Neural cell (in vitro differentiated cells): ENCODE data around the gene SERTAD3. TPM values are rescaled to one million over a fixed set of nuclear protein-coding genes. Genes with fewer than 3 reads are reported as not detected.

Experiments used
- H2AFZ ChIP-seq: fragments of 200-600, 300-800 bp; sonication (generic), shearing (Covaris generic); 2 replicates; pipeline ENCODE4 v1.6.0; 2014; ENCODE audit warnings: low read depth, mild to moderate bottlenecking, antibody characterized with exemption, low read length, moderate library complexity
- H3F3A ChIP-seq: fragments of 200-600 bp; shearing (Covaris generic); 2 replicates; pipeline ENCODE4 v1.6.1; 2016; ENCODE audit warnings: mild to moderate bottlenecking, moderate library complexity, mixed read lengths, antibody characterized with exemption, low read length; ENCODE audit not compliant: insufficient read depth, poor library complexity, severe bottlenecking
- H3K27ac ChIP-seq: fragments of 200-600, 300-800 bp; sonication (generic), shearing (Covaris generic); 2 replicates; pipeline ENCODE4 v1.5.1; 2014; ENCODE audit warnings: mild to moderate bottlenecking, low read length, moderate library complexity
- H3K27me3 ChIP-seq: fragments of 300-800, 200-600 bp; sonication (generic), shearing (Covaris generic); 2 replicates; pipeline ENCODE4 v1.6.0; 2014; ENCODE audit warnings: mild to moderate bottlenecking, low read depth, low read length, moderate library complexity; ENCODE audit not compliant: insufficient read depth
- H3K36me3 ChIP-seq: fragments of 300-800, 200-600 bp; sonication (generic), shearing (Covaris generic); 2 replicates; pipeline ENCODE4 v1.5.1; 2014; ENCODE audit warnings: mild to moderate bottlenecking, antibody characterized with exemption, low read length, moderate library complexity; ENCODE audit not compliant: insufficient read depth
- H3K4me2 ChIP-seq: fragments of 300-800, 200-600 bp; sonication (generic), shearing (Covaris generic); 2 replicates; pipeline ENCODE4 v1.6.0; 2014; ENCODE audit warnings: mild to moderate bottlenecking, low read length
- H3K4me3 ChIP-seq: fragments of 300-800, 200-600 bp; sonication (generic), shearing (Covaris generic); 2 replicates; pipeline ENCODE4 v1.5.1; 2014; ENCODE audit warnings: mild to moderate bottlenecking, low read length, moderate library complexity
- H3K79me2 ChIP-seq: fragments of 200-600 bp; shearing (Covaris generic); replicated peaks from 2 replicates; pipeline ENCODE4 v1.6.0; 2014; ENCODE audit warnings: mild to moderate bottlenecking, low read length, moderate library complexity; ENCODE audit not compliant: insufficient read depth
- H3K9ac ChIP-seq: fragments of 300-800, 200-600 bp; sonication (generic), shearing (Covaris generic); 2 replicates; pipeline ENCODE4 v1.6.1; 2016; ENCODE audit warnings: mild to moderate bottlenecking, low read length, mixed read lengths
- H3K9me2 ChIP-seq: fragments of 200-600 bp; shearing (Covaris generic); 2 replicates; pipeline ENCODE4 v1.6.1; 2016; ENCODE audit warnings: mild to moderate bottlenecking, low read length, mixed read lengths; ENCODE audit not compliant: insufficient read depth
- H3K9me3 ChIP-seq: fragments of 200-600, 300-800 bp; sonication (generic), shearing (Covaris generic); 2 replicates; pipeline ENCODE4 v1.6.1; 2016; ENCODE audit warnings: mild to moderate bottlenecking, mixed run types, low read length, moderate library complexity, mixed read lengths
- H4K20me1 ChIP-seq: fragments of 200-600 bp; shearing (Covaris generic); 2 replicates; pipeline ENCODE4 v1.6.1; 2016; ENCODE audit warnings: mild to moderate bottlenecking, mixed run types; ENCODE audit not compliant: insufficient read depth
- EP300 ChIP-seq: fragments of 450-650 bp; conservative IDR thresholded peaks from 2 replicates; pipeline ENCODE4 v1.6.1; 2014; ENCODE audit warnings: antibody characterized with exemption, mild to moderate bottlenecking, moderate library complexity; ENCODE audit not compliant: poor library complexity, severe bottlenecking
- EZH2 ChIP-seq: fragments of 200-600, 300-800 bp; shearing (Covaris generic), sonication (generic); IDR thresholded peaks from 2 replicates; pipeline ENCODE4 v1.6.1; 2014; ENCODE audit warnings: antibody characterized with exemption, low read length, borderline replicate concordance, mild to moderate bottlenecking; ENCODE audit not compliant: insufficient read depth, poor library complexity, severe bottlenecking
- MXI1 ChIP-seq: fragments of 450-650 bp; conservative IDR thresholded peaks from 2 replicates; pipeline ENCODE4 v1.6.1; 2014; ENCODE audit warnings: antibody characterized with exemption, mild to moderate bottlenecking; ENCODE audit not compliant: poor library complexity, severe bottlenecking
- POLR2AphosphoS5 ChIP-seq: IDR thresholded peaks from 2 replicates; pipeline ENCODE4 v1.6.1; 2012
- RAD21 ChIP-seq: fragments of 450-650 bp; conservative IDR thresholded peaks from 2 replicates; pipeline ENCODE4 v1.6.1; 2014; ENCODE audit warnings: antibody characterized with exemption, mild to moderate bottlenecking, moderate library complexity
- SMC3 ChIP-seq: fragments of 450-650 bp; conservative IDR thresholded peaks from 2 replicates; pipeline ENCODE4 v1.6.1; 2014; ENCODE audit warnings: antibody characterized with exemption, mild to moderate bottlenecking, moderate library complexity; ENCODE audit not compliant: poor library complexity
- TAF1 ChIP-seq: IDR thresholded peaks from 2 replicates; pipeline ENCODE4 v1.6.1; 2012; ENCODE audit warnings: low read depth
- polyA plus RNA-seq: library from polyadenylated mRNA; depleted of rRNA; stranded (reverse); fragments of >200 nt; gene quantifications from 2 replicates; pipeline ENCODE4 v1.2.3, GENCODE V29; 2014
- TF ChIP-seq, protein P1 (sequence below): fragments of 450-650 bp; IDR thresholded peaks from 2 replicates; pipeline ENCODE4 v1.5.1; 2014; ENCODE audit warnings: antibody characterized with exemption, mild to moderate bottlenecking, moderate library complexity; ENCODE audit not compliant: poor library complexity, severe bottlenecking
- TF ChIP-seq, protein P2 (sequence below): IDR thresholded peaks from 2 replicates; pipeline ENCODE4 v1.6.1; 2012; ENCODE audit warnings: borderline replicate concordance

Gene SERTAD3
- polyA plus RNA-seq, 1 donor from 2014 or later = 7.6 TPM

DNA sequence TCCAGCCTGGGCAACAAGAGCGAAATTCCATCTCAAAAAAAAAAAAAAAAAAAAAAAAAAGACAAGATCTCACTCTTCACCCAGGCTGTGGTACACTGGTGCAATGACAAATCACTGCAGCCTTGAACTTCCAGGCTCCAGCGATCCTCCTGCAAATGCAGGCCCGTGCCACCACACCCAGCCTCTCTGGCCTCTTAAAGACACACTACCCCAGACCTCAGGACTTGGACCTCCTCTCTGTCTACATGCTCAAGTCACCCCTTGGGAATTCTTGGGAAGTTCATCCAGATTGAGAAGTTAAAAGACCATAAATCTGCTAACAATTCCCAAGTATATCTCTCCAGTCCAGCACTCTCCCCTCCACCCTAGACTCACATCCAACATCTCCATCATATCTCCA, 43.6 kb downstream of the SERTAD3 start:
- no peaks in the 10 kb centered on the region for H3K9me3 ChIP-seq
- no peaks in the 10 kb centered on the region for H3K79me2 ChIP-seq
- H3K27me3 ChIP-seq = peaks cover 7% of the 10 kb centered on the region
- H3K4me3 ChIP-seq = no peak overlapping the region
- no peaks in the 10 kb centered on the region for H3K36me3 ChIP-seq
- H3K9me2 ChIP-seq = no peaks in the 10 kb centered on the region
- H2AFZ ChIP-seq = no peak overlapping the region
- H3F3A ChIP-seq = no peaks in the 10 kb centered on the region
- TF ChIP-seq, protein P1, sequence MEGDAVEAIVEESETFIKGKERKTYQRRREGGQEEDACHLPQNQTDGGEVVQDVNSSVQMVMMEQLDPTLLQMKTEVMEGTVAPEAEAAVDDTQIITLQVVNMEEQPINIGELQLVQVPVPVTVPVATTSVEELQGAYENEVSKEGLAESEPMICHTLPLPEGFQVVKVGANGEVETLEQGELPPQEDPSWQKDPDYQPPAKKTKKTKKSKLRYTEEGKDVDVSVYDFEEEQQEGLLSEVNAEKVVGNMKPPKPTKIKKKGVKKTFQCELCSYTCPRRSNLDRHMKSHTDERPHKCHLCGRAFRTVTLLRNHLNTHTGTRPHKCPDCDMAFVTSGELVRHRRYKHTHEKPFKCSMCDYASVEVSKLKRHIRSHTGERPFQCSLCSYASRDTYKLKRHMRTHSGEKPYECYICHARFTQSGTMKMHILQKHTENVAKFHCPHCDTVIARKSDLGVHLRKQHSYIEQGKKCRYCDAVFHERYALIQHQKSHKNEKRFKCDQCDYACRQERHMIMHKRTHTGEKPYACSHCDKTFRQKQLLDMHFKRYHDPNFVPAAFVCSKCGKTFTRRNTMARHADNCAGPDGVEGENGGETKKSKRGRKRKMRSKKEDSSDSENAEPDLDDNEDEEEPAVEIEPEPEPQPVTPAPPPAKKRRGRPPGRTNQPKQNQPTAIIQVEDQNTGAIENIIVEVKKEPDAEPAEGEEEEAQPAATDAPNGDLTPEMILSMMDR = no peak
- H3K4me2 ChIP-seq = no peak overlapping the region
- no peaks in the 10 kb centered on the region for H4K20me1 ChIP-seq
- no peak overlapping the region for H3K9ac ChIP-seq
- no peak overlapping the region for H3K27ac ChIP-seq

DNA sequence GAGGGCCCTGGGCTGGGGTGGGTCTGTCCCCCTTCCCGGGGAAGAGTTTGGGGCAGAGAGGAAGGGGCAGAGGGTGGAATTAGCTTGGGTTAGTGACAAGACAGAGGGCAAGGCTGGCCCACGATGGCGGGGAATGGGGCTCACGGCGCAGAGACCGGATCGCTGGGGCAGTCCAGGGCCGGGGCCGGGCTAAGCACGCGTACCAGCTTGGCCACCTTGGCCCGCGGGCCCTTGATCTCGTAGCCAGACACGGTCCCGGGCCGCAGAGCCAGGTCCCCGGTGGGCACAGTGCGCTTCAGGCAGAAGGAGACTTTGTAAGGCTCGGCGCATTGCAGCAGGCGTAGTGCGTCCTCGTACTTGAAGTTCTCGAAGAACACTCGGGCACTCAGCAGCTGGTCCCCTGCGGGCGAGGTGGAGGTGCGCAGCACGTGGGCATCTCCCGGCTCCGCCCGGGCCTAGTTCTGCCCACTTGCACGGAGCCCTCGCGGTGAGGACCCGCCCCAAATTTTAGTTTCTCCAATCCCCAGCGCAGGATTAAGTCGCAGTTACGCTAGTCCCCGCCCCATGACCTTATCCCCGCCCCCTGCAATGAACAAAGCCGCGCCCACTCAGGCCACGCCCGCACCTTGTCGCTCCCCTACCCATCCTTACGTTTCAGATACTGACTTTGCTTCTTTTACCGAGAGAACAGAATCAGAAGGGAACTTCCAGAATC, 45.6 kb downstream of the SERTAD3 start:
- H3K9me3 ChIP-seq = no peaks in the 10 kb centered on the region
- TF ChIP-seq, protein P1 = no peak
- no peak for TF ChIP-seq EZH2
- no peak for TF ChIP-seq MXI1
- H3K9ac ChIP-seq = no peak overlapping the region
- H3K9me2 ChIP-seq = no peaks in the 10 kb centered on the region
- H3K4me2 ChIP-seq = no peak overlapping the region
- H3K4me3 ChIP-seq = no peak overlapping the region
- H2AFZ ChIP-seq = no peak overlapping the region
- H3K27me3 ChIP-seq = peaks cover under 1% of the 10 kb centered on the region
- no peaks in the 10 kb centered on the region for H4K20me1 ChIP-seq
- H3K36me3 ChIP-seq = no peaks in the 10 kb centered on the region
- no peak overlapping the region for H3K27ac ChIP-seq
- no peaks in the 10 kb centered on the region for H3F3A ChIP-seq
- no peaks in the 10 kb centered on the region for H3K79me2 ChIP-seq

DNA sequence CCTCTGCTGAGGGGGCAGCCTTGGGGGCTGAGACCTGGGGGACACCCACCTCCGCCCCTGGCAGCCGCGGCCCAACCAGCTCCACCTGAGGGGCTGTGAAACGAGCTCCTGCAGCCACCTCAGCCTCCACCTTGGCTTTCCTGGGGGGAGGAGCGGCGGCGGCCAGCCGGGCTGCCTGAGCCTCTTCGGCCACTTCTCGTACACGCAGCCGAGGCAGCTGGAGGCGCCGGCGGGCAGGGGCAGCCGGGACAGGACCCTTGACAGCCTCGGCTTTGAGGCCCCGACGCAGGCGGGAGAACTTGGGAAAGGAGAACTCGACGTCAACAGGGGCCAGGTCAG, 46.6 kb downstream of the SERTAD3 start:
- no peak overlapping the region for H3K4me2 ChIP-seq

More for the DNA sequence above, 46.6 kb downstream of the SERTAD3 start:
- Histone ChIP-seq H3K9me3 (no peaks in the 10 kb centered on the region), H3K79me2 (no peaks in the 10 kb centered on the region), H3K36me3 (no peaks in the 10 kb centered on the region), H3K4me3 (no peak overlapping the region), H3K9ac (no peak overlapping the region), H2AFZ (no peak overlapping the region), H4K20me1 (no peaks in the 10 kb centered on the region), H3K9me2 (no peaks in the 10 kb centered on the region), H3K27ac (no peak overlapping the region), H3F3A (no peaks in the 10 kb centered on the region), H3K27me3 (no peaks in the 10 kb centered on the region)
- TF ChIP-seq, protein P1 = no peak
- no peak for TF ChIP-seq EZH2
- no peak for TF ChIP-seq POLR2AphosphoS5
- no peak for TF ChIP-seq MXI1
- TF ChIP-seq, protein P2, sequence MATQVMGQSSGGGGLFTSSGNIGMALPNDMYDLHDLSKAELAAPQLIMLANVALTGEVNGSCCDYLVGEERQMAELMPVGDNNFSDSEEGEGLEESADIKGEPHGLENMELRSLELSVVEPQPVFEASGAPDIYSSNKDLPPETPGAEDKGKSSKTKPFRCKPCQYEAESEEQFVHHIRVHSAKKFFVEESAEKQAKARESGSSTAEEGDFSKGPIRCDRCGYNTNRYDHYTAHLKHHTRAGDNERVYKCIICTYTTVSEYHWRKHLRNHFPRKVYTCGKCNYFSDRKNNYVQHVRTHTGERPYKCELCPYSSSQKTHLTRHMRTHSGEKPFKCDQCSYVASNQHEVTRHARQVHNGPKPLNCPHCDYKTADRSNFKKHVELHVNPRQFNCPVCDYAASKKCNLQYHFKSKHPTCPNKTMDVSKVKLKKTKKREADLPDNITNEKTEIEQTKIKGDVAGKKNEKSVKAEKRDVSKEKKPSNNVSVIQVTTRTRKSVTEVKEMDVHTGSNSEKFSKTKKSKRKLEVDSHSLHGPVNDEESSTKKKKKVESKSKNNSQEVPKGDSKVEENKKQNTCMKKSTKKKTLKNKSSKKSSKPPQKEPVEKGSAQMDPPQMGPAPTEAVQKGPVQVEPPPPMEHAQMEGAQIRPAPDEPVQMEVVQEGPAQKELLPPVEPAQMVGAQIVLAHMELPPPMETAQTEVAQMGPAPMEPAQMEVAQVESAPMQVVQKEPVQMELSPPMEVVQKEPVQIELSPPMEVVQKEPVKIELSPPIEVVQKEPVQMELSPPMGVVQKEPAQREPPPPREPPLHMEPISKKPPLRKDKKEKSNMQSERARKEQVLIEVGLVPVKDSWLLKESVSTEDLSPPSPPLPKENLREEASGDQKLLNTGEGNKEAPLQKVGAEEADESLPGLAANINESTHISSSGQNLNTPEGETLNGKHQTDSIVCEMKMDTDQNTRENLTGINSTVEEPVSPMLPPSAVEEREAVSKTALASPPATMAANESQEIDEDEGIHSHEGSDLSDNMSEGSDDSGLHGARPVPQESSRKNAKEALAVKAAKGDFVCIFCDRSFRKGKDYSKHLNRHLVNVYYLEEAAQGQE = no peak
- TF ChIP-seq SMC3 = no peak
- TF ChIP-seq RAD21 = no peak
- TF ChIP-seq EP300 = no peak
- TF ChIP-seq TAF1 = no peak
